ENCODE measurements around the gene GAA. TPM values are rescaled to one million over a fixed set of nuclear protein-coding genes. Genes with fewer than 3 reads are reported as not detected.

Gene GAA
- total and polyA plus RNA-seq, 2 of the 4 experiments (the other 2 are of a cell fraction) = 2.2 to 14.8 TPM

GRCh38 chr17:80107231-80108021, 6.0 kb downstream of the GAA start:
- no peak overlapping the region for H2BK20ac ChIP-seq (ENCODE audit: low read depth, low read length)
- H2AK9ac ChIP-seq (replicated peaks; ENCODE audit: low read depth, low read length, poor library complexity) = no peak overlapping the region
- H2BK5ac ChIP-seq (ENCODE audit: low read depth, low read length, poor library complexity, severe bottlenecking) = no peak overlapping the region
- no peak overlapping the region for H3K4me2 ChIP-seq (ENCODE audit: low read depth, low read length)
- H4K91ac ChIP-seq (ENCODE audit: insufficient read depth, low read depth, low read length) = no peak overlapping the region
- ATAC-seq (ENCODE audit: low read depth) (no peak), DNase-seq (no peak)
- WGBS, 2 experiments (ENCODE audit: extremely low coverage in 2 of 2, insufficient read length in 1 of 2) = 78% methylated on average over 16 of the region's 46 CpGs; no CpG with 5 or more reads in 1 of the 2 experiments
- H3K27ac ChIP-seq (ENCODE audit: insufficient read depth, low read length) = no peak overlapping the region
- peaks cover under 1% of the 10 kb centered on the region for H3K4me1 ChIP-seq (ENCODE audit: control insufficient read depth, insufficient read depth, low read length)
- no peak overlapping the region for H3K4me3 ChIP-seq (ENCODE audit: insufficient read depth, low read depth, low read length)
- dilution Hi-C loops (cut with HindIII; ENCODE audit: low sequenced_read_pairs, unreplicated experiment) (no loop called here), in situ Hi-C loops (cut with MboI; ENCODE audit: low sequenced_read_pairs) (no loop called here), intact Hi-C loops (cut with micrococcal nuclease) (no loop called here)
- no peaks in the 10 kb centered on the region for H3K27me3 ChIP-seq (ENCODE audit: control insufficient read depth, insufficient read depth, low read length)
- peaks cover 2% of the 10 kb centered on the region; the same call in 1 of the 2 replicates for H3K9me1 ChIP-seq (ENCODE audit: insufficient read depth, low read length)
- no peaks in the 10 kb centered on the region for H3K9me3 ChIP-seq (ENCODE audit: control insufficient read depth, insufficient read depth, low read length)
- H3K9ac ChIP-seq (ENCODE audit: low read depth, low read length) = no peak overlapping the region
- H4K20me1 ChIP-seq (ENCODE audit: insufficient read depth, low read length) = no peaks in the 10 kb centered on the region
- H3K79me1 ChIP-seq (ENCODE audit: low read depth in 1 of 2, low read length in 2 of 2) = peaks cover 0 to 5% of the 10 kb centered on the region in 2 experiments; a peak in 3 of 4 replicates
- peaks cover 3% of the 10 kb centered on the region; the same call in 1 of the 2 replicates for H3K36me3 ChIP-seq (ENCODE audit: control insufficient read depth, insufficient read depth, low read length)
- POLR2A ChIA-PET (ENCODE audit: unreplicated experiment) = no interaction called here
- no peak overlapping the region for H3K14ac ChIP-seq (replicated peaks; ENCODE audit: low read depth, low read length)
- H3K56ac ChIP-seq (ENCODE audit: extremely low read depth, insufficient read depth, low read length) = no peak overlapping the region
- H2AFZ ChIP-seq (replicated peaks; ENCODE audit: low read length, poor library complexity) = no peak overlapping the region
- H4K8ac ChIP-seq (ENCODE audit: low read depth in 2 of 2, low read length in 2 of 2) = no peak overlapping the region
- no peak overlapping the region for H3K23ac ChIP-seq (ENCODE audit: low read depth, low read length)
- BruUV-seq (replicated peaks) = no TSS peak
- CTCF ChIA-PET = no interaction called here
- no peak overlapping the region for H3K18ac ChIP-seq (ENCODE audit: low read depth, low read length)
- no peak overlapping the region for H2BK120ac ChIP-seq (ENCODE audit: low read depth, low read length)
- H3K4ac ChIP-seq (ENCODE audit: low read depth, low read length) = no peak overlapping the region
- no peak for TF ChIP-seq MAZ (IDR thresholded peaks at IDR 0.05; ENCODE audit: borderline replicate concordance, low read depth, low read length)
- TF ChIP-seq, protein P1, sequence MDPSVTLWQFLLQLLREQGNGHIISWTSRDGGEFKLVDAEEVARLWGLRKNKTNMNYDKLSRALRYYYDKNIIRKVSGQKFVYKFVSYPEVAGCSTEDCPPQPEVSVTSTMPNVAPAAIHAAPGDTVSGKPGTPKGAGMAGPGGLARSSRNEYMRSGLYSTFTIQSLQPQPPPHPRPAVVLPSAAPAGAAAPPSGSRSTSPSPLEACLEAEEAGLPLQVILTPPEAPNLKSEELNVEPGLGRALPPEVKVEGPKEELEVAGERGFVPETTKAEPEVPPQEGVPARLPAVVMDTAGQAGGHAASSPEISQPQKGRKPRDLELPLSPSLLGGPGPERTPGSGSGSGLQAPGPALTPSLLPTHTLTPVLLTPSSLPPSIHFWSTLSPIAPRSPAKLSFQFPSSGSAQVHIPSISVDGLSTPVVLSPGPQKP (IDR thresholded peaks at IDR 0.05; ENCODE audit: borderline replicate concordance, low read depth, low read length) = no peak
- no peak overlapping the region for H4K5ac ChIP-seq (ENCODE audit: low read depth, low read length)
- H2AK5ac ChIP-seq (ENCODE audit: low read depth, low read length) = no peak overlapping the region
- H2BK15ac ChIP-seq (ENCODE audit: low read depth, low read length) = no peak overlapping the region
